Measurements from ENCODE around the gene CNTRL.

DNA sequence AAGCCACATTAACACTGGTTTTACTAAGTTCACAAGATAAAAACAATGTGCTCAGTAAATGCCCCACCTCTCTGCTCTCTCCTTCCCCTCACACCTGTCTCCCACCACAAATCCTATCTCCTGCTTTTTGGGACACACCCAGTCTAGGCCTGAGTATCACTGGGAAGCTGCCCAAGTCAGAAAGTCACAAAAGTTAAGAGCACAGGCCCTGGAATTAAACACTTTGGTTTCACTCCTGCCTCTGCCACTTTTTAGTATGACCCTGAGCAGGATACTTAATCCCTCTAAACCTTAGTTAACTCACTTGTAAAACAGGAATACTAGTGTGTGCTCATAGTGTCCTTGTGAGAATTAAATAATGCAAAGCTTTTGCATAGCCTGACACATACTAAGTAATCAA is 36.0 kb upstream of the CNTRL start:
- TF ChIP-seq, protein P1, sequence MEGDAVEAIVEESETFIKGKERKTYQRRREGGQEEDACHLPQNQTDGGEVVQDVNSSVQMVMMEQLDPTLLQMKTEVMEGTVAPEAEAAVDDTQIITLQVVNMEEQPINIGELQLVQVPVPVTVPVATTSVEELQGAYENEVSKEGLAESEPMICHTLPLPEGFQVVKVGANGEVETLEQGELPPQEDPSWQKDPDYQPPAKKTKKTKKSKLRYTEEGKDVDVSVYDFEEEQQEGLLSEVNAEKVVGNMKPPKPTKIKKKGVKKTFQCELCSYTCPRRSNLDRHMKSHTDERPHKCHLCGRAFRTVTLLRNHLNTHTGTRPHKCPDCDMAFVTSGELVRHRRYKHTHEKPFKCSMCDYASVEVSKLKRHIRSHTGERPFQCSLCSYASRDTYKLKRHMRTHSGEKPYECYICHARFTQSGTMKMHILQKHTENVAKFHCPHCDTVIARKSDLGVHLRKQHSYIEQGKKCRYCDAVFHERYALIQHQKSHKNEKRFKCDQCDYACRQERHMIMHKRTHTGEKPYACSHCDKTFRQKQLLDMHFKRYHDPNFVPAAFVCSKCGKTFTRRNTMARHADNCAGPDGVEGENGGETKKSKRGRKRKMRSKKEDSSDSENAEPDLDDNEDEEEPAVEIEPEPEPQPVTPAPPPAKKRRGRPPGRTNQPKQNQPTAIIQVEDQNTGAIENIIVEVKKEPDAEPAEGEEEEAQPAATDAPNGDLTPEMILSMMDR (IDR thresholded peaks at IDR 0.05 in 2 of 3, conservative IDR thresholded peaks at IDR 0.05 in 1 of 3; ENCODE audit: borderline replicate concordance in 1 of 3, insufficient read depth in 1 of 3, low read depth in 2 of 3, low read length in 2 of 3): no peak
- TF ChIP-seq POLR2A (IDR thresholded peaks at IDR 0.05; ENCODE audit: borderline replicate concordance, extremely low read depth, insufficient read depth, insufficient read length): no peak
- no peak for TF ChIP-seq EZH2 (IDR thresholded peaks at IDR 0.05)
- no peak for TF ChIP-seq RAD21 (IDR thresholded peaks at IDR 0.05; ENCODE audit: low read depth)
- TF ChIP-seq POLR2AphosphoS5 (IDR thresholded peaks at IDR 0.05; ENCODE audit: low read depth, low read length): no peak
- TF ChIP-seq EGR1 (IDR thresholded peaks at IDR 0.05; ENCODE audit: low read depth): no peak
- no peak for TF ChIP-seq REST (IDR thresholded peaks at IDR 0.05; ENCODE audit: low read depth)
- no peak for TF ChIP-seq MAX (IDR thresholded peaks at IDR 0.05)
